Dermis lymphatic vessel endothelial cell (primary cell): Measurements from ENCODE around the gene CPD. TPM values are rescaled to one million over a fixed set of nuclear protein-coding genes. Genes with fewer than 3 reads are reported as not detected.

Experiments used
- total RNA-seq: library from RNA; depleted of rRNA; stranded (reverse); fragments of >200 nt; gene quantifications from 2 replicates; pipeline ENCODE4 v1.2.1, GENCODE V29; 2014

CPD gene
- total RNA-seq = 173 and 269 TPM in 2 replicates

GRCh38 chr17:30378825-30379302 lies at the start of gene CPD:
Gene CPD, plus strand, starts transcription at chr17:30378927. Its CDS starts 54 bp downstream, at chr17:30378981.

GRCh38 chr17:30333503-30334360 lies 45.0 kb upstream of the CPD start, which contains the start of gene TMIGD1:
Gene TMIGD1, minus strand, starts transcription at chr17:30334057. Its CDS starts 1,924 bp downstream, at chr17:30332133.

GRCh38 chr17:30477083-30477773 lies 98.5 kb downstream of the CPD start, which contains the start of gene GOSR1:
Gene GOSR1, plus strand, starts transcription at chr17:30477408. Its CDS starts 26 bp downstream, at chr17:30477434.

Other genes starting within 250 kb of the CPD start
- 3.4 and 5.0 TPM in 2 replicates for gene SLC6A4, start 143.2 kb upstream of the CPD start, total RNA-seq
- gene BLMH, start 87.0 kb upstream of the CPD start, total RNA-seq = 43.7 and 80.4 TPM in 2 replicates
- gene TMIGD1, start 44.9 kb upstream of the CPD start, total RNA-seq = not detected in 2 replicates
- gene GOSR1, start 98.5 kb downstream of the CPD start, total RNA-seq = 21.7 and 22.5 TPM in 2 replicates